Muscle of arm (tissue), 14 donors: Measurements from ENCODE around the gene ZNF69. TPM values are rescaled to one million over a fixed set of nuclear protein-coding genes. Genes with fewer than 3 reads are reported as not detected.
"Not testable (repeated sequence)": the region's sequence is repeated elsewhere in the genome, so short reads cannot be mapped to it uniquely, and the experiment has no call there.

Source experiments
- DNase-seq: peaks from one replicate; pipeline ENCODE4 v3.0.0-alpha.2; 2013
- long read RNA-seq, 11 donors: transcript quantifications; one replicate each; lab custom pipeline, GENCODE V29; 2026
- polyA plus RNA-seq, 12 donors: library from polyadenylated mRNA; unstranded; fragments of 120-200 nt; gene quantifications; one replicate each; pipeline ENCODE4 v1.2.1, GENCODE V29; 2013; ENCODE audit not compliant: insufficient read length in 12 of 12

ZNF69 gene
- 10 to 100 TPM in 1 of 12 donors, 1 to 10 TPM in 10, not detected in 1; 2.8 to 10.5 (median 3.9) TPM for polyA plus RNA-seq
- long read RNA-seq, donor 1, partial matches to known transcripts: 0 of 5 reads
- long read RNA-seq, donor 1, other reads (novel, unspliced or antisense): 0 of 5 reads
- long read RNA-seq, donor 2: 0 reads
- long read RNA-seq, donor 3: 0 reads
- long read RNA-seq, donor 4: 0 reads
- long read RNA-seq, donor 5: 0 reads
- long read RNA-seq, donor 6: 0 reads
- long read RNA-seq, donor 7: 0 reads
- long read RNA-seq, donor 8: 0 reads
- long read RNA-seq, donor 9: 0 reads
- long read RNA-seq, donor 10: 0 reads
- long read RNA-seq, donor 11, partial matches to known transcripts: 0 of 2 reads
- long read RNA-seq, donor 11, other reads (novel, unspliced or antisense): 0 of 2 reads

DNA sequence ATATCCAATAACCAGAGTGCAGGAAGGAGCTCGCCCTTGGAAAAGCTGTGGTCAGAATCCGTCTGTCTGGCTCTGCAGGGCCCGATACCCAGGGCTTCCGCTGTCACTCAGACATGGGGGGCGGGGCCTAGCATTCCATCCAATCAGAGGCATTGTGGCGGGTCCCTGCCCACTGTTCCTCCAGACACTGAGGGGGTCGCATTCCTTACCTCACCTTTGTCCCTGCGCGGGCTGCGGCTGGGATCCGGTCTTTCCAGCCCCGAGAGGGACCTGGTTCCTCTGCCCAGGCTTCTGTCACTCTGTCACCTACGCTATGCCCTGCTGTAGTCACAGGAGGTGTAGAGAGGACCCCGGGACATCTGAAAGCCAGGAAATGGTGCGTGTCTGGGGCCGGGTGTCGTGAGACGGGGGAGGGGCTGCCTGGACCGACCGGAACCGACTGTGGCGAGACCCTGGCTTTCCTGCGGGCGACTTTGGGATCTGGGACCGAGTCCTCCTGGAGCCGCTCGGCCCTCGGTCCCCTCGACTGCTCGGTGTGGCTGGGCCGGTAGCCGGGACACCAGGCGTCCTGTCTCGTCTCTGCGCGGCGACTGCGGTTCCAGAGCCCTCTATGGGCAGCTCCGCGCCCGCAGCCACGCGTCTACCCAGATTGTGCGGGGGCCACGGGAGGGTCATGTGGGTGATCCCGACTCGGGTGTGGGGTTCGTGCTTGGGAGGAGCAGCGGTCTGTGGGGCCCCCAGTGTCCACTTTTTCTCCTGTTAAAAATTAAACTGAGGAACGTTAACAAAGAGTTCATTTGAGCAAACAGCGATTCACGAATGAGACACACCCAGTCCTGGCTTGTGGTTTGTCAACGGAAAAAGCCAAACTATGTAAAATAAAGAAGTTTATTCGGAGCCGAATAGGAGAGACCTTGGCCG lies at the start of gene ZNF69:
TSS of gene ZNF69 (plus strand) at position 172 of the 921 bp plus-strand sequence. CDS start at position 314, 142 bp downstream.
- peak; percentile 77 for DNase-seq

DNA sequence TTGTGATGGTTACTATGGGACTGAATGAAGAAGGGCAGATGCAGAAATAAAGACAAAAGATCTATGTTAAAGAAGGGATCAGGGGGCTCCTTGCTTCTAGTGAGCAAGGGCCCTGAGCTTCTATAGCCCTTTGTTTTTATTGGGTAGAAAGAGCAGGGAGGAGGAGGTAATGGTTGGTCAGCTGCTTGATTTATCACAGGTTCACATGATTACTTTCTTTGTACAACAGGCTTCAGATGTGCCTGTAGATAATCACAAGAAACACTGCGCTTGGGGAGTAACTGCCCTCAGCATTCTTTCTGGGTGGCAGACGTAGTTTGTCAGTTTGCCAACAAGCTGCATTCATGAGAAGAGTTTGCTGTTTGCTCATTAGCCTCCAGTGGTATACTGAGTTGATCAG lies 43.9 kb upstream of the ZNF69 start:
- no peak for DNase-seq

DNA sequence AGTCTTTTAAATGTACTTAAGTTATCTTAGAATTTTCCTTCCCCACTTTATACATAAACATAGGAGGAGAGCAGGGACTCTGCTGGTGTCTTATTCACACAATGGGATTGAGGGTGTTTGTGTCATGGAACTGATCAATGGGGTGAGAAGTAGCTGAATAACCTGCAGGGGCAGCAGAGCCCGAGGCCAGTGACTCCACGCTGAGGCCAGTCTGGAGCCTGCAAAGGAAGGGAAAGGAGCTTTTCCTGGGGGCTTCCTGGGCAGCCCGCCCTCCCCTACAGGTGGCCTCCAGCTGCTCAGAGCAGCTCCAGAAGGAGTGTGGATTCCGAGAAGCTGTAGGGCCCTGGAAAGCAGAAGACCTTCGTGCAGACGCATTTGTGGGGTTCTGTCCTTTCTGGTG lies 40.0 kb upstream of the ZNF69 start:
- not testable (repeated sequence) for DNase-seq

DNA sequence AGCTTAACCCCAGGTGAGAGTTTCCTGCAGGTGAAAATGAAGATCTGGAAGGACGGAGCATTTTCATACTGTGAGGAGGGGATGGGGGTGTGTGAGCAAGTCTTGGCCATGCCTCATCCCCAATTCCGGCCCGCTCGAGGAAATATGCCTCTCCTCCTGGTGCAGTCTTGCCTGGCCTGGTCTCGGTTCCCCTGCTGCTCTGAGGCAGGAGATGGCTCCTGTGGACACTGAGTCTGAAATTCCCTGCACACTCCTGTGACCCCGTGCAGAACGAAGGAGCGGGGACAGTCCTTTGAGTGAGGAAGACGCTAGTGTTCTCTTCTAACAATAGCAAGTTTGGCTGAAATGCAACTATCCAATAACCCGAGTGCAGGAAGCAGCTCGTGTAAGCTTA lies 39.4 kb upstream of the ZNF69 start:
- DNase-seq: no peak

DNA sequence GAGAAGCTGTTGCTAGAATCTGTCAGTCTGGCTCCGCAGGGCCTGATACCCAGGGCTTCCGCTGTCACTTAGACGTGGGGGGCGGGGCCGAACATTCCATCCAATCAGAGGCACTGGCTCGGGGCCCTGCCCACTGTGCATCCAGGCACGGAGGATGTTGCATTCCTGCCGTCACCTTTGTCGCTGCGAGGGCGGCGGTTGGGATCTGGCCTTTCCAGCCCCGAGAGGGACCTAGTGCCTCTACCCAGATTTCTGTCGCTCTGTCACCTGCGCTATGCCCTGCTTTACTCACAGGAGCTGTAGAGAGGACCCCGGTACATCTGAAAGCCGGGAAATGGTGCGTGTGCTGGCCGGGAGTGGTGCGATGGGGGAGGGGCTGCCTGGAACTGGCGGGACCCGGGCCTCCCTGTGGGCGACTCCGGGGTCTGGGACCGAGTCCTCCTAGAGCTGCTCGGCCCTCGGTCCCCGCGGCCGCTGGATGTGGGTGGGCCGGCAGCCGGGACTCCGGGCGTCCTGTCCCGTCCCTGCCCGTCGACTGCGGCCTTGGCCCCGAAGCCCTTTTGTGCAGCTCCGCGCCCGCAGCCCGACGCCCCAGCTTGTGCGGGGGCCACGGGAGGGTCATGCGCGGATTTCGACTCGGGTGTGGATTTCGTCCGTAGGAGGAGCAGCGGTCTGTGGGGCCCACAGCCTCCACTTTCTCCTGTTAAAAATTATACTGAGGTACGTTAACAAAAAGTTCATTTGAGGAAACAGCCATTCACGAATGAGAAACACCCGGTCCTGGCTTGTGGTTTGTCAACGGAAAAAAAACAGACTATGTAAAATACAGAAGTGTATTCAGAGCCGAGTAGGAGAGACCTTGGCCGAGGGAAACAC lies 38.8 kb upstream of the ZNF69 start, which contains the start of gene ZNF439:
TSS of gene ZNF439 (plus strand) at position 133 of the 876 bp plus-strand sequence. CDS start at position 275, 142 bp downstream.
- peak; percentile 82 for DNase-seq

DNA sequence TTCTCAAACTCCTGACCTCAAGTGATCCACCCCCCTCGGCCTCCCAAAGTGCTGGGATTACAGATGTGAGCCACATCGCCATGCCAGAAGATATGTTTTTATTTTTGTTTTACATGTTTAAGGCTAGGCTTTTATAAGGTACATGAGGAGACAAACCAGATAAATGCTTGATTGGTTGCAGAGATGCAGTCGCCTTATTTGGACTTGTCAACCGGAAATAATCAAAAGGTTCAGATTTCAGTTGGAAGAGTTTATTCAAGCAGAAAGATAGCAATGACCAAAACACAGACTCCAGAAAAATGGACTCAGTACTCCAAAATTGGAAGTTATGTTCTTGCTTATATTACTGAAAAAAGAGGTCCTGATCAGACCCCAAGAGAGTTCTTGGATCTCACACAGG lies 37.3 kb upstream of the ZNF69 start:
- DNase-seq: not testable (repeated sequence)

DNA sequence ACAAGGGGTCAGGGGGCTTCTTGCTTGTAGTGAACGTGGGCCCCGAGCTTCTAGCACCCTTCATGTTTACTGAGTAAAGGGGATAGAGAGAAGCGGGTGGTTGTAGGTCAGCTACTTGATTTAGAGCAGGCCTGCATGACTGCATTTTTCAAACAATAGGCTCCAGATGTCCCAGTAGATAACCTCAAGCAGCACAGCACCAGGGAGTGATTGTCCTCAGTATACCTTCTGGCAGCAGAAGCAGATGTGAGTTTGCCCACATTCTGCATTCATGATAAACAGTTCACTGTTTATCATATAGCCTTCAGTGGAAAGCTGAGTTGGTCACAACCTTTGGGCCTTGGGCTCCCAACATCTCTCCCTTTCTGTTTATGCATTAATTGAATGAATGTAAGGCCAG lies 34.2 kb upstream of the ZNF69 start:
- no peak for DNase-seq

DNA sequence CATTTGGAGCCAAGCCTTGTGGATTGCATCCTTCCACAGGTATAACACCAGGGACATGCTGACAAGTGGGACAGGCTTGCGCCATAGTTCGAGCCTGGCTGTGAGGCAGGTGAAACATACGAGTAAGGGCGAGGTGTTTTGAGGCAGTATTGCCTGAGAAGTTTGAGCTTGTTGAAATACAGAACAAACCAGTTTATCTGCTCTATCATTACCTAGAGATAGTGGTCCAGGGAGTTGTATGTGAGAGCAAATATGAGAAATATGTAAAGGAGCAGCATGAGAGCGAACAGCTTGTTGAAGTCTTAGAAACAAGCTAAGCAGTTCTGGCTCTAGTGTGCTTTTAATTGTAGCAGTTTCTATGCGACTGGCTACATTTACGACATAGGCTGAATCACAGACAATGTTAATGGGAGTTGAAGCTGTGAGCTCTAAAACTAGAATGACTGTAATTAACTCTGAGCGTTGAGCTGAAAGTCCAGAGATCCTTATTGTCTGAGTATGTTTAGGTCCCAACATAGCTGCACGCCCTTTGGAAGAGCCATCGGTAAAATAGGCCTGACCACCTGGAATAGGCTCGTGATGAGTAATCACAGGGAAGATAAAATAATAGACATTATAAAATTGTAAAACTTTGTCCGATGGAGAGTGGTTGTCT lies 30.9 kb upstream of the ZNF69 start:
- no peak for DNase-seq

- DNase-seq: no peak
Measured at GRCh38 chr19:11860721-11861120, 26.9 kb upstream of the ZNF69 start.

- DNase-seq: no peak
Measured at GRCh38 chr19:11861301-11861700, 26.3 kb upstream of the ZNF69 start.

GRCh38 chr19:11867766-11868165 lies 19.8 kb upstream of the ZNF69 start:
- not testable (repeated sequence) for DNase-seq

- no peak for DNase-seq
Measured at GRCh38 chr19:11868188-11868587, 19.4 kb upstream of the ZNF69 start.

DNA sequence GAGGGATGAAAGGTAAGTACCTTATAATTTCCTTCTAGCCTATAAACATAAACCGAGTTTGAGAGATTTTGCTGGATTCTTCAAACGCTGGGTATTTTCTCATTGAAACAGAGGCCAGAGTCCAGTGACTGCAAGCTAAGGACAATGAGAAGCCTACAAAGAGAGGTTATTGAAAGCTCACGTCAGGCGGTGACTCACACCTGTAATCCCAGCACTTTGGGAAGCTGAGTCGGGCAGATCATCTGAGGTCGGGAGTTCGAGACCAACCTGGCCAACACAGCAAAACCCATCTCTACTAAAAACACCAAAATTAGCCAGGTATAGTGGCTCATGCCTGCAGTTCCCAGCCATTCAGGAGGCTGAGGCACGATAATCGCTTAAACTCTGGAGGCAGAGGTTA lies 15.0 kb upstream of the ZNF69 start:
- no peak for DNase-seq

- DNase-seq: no peak
Measured at GRCh38 chr19:11873762-11874161, 13.8 kb upstream of the ZNF69 start.

- DNase-seq: not testable (repeated sequence)
Measured at GRCh38 chr19:11879687-11880266, 7.8 kb upstream of the ZNF69 start.

- DNase-seq: no peak
Measured at GRCh38 chr19:11880598-11880997, 7.0 kb upstream of the ZNF69 start.

GRCh38 chr19:11881151-11881800 lies 6.3 kb upstream of the ZNF69 start:
- DNase-seq: peak; percentile 48

DNA sequence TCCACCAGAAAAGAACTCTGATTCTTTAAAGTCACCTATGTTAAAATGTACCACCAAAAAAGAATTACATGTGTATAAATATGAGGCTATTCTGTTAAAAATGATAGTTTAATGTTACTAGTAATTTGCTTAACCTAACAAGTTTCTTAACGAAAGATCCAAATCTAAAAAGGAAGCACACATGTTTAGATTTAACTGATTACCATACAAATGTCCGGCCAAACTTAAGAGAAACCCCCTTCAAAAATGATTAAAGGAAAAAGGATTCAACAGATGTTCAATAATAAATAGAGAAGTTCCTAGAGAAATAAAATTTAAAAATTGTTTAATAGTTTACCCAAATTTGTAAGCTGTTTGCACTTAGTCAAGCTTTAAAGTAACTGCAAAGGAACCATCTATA lies 5.0 kb upstream of the ZNF69 start:
- DNase-seq: no peak

GRCh38 chr19:11887234-11887610 lies 360 bp upstream of the ZNF69 start:
- no peak for DNase-seq

DNA sequence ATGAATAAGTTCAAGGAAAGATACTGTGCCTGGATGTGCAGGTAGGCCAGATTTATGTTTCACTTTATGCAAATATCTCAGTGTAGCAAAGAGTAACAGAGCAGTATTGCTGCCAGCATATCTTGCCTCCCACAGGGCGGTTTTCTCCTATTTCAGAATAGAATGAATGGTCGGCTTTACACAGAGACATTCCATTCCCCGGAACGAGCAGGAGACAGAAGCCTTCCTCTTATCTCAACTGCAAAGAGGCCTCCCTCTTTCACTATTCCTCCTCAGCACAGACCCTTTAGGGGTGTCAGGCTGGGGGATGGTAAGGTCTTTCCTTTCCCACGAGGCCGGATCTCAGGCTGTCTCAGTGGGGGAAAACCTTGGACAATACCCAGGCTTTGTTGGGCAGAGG lies 2.3 kb downstream of the ZNF69 start:
- DNase-seq: not testable (repeated sequence)
